Activated CD4-positive, alpha-beta memory T cell treated with anti-CD3 and anti-CD28 coated beads for 36 hours (primary cell): Measurements from ENCODE around the gene TBC1D13. TPM values are rescaled to one million over a fixed set of nuclear protein-coding genes. Genes with fewer than 3 reads are reported as not detected.
"Not testable (repeated sequence)": the region's sequence is repeated elsewhere in the genome, so short reads cannot be mapped to it uniquely, and the experiment has no call there.

Experiments
- CTCF ChIA-PET: fragments of 350-600 bp; sonication (Branson Sonifier 250); formaldehyde crosslinking; loops from one replicate; lab custom pipeline; 2021; ENCODE audit warnings: antibody characterized with exemption, inconsistent platforms; lab: Charles Lee
- POLR2A ChIA-PET: fragments of 350-600 bp; sonication (Branson Sonifier 250); formaldehyde crosslinking; loops from one replicate; lab custom pipeline; 2021; ENCODE audit warnings: antibody characterized with exemption; lab: Charles Lee
- DNase-seq: peaks from one replicate; pipeline ENCODE4 v3.0.0-alpha.2; 2020
- H3K27ac Mint-ChIP-seq: one replicate; pipeline ENCODE4 v1.8.0; 2021; ENCODE audit warnings: mixed read lengths
- H3K27me3 Mint-ChIP-seq: one replicate; pipeline ENCODE4 v1.8.0; 2021; ENCODE audit warnings: mixed read lengths
- H3K36me3 Mint-ChIP-seq: one replicate; pipeline ENCODE4 v1.8.0; 2021; ENCODE audit warnings: mixed read lengths
- H3K4me1 Mint-ChIP-seq: one replicate; pipeline ENCODE4 v1.8.0; 2021; ENCODE audit warnings: low read depth, mixed read lengths
- H3K4me3 Mint-ChIP-seq: one replicate; pipeline ENCODE4 v1.8.0; 2021; ENCODE audit warnings: mild to moderate bottlenecking, mixed read lengths
- H3K9me3 Mint-ChIP-seq: one replicate; pipeline ENCODE4 v1.8.0; 2021; ENCODE audit warnings: mixed read lengths
- intact Hi-C: fragments of 100-400 bp; cut with micrococcal nuclease; formaldehyde crosslinking; loops from one replicate; pipeline ENCODE4 v1.15.1; 2023
- total RNA-seq, 2 experiments: library from RNA; stranded (reverse); gene quantifications; one replicate each; pipeline ENCODE4 v1.2.3, GENCODE V29; 2021

The TBC1D13 gene
- total RNA-seq, 2 experiments from 2014 or later, result 14.6 to 14.9 TPM

DNA sequence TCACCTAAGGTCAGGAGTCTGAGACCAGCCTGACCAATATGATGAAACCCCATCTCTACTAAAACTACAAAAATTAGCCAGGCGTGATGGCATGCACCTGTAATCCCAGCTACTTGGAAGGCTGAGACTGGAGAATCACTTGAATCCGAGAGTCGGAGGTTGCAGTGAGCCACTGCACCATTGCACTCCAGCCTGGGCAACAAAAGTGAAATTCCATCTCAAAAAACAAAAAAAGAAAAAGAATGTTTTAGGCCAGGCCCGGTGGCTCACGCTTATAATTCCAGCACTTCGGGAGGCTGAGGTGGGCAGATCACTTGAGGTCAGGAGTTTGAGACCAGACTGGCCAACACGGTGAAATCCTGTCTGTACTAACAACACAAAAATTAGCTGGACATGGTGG lies 71.4 kb downstream of the TBC1D13 start:
- H3K9me3 Mint-ChIP-seq, H3K4me1 Mint-ChIP-seq, H3K27me3 Mint-ChIP-seq, DNase-seq, intact Hi-C loops, POLR2A ChIA-PET, H3K27ac Mint-ChIP-seq, H3K4me3 Mint-ChIP-seq, H3K36me3 Mint-ChIP-seq: not testable (repeated sequence)
- CTCF ChIA-PET, result interaction anchor here (10.4 kb wide), 1 partner anchor 69 kb away, joined by 184 read pairs; no protein-coding TSS in a partner anchor

Other genes starting within 250 kb of the TBC1D13 start
- 100 to 1,000 TPM; 228 TPM for gene SPTAN1, start 234.7 kb upstream of the TBC1D13 start, total RNA-seq
- 10 to 100 TPM; 44.9 to 45.2 TPM for gene DYNC2I2, start 130.4 kb upstream of the TBC1D13 start, total RNA-seq
- 100 to 1,000 TPM; 578 to 592 TPM for gene SET, start 98.0 kb upstream of the TBC1D13 start, total RNA-seq
- gene PKN3, start 84.8 kb upstream of the TBC1D13 start, total RNA-seq, result 10 to 100 TPM; 10.4 to 11.4 TPM
- gene ZDHHC12, start 63.1 kb upstream of the TBC1D13 start, total RNA-seq, result 10 to 100 TPM; 65.8 to 68.7 TPM
- 10 to 100 TPM; 16.2 to 18.0 TPM for gene ZER1, start 15.3 kb upstream of the TBC1D13 start, total RNA-seq
- 10 to 100 TPM; 13.8 to 14.2 TPM for gene ENDOG, start 31.2 kb downstream of the TBC1D13 start, total RNA-seq
- gene SPOUT1, start 42.5 kb downstream of the TBC1D13 start, total RNA-seq, result 10 to 100 TPM; 89.2 to 94.2 TPM
- 10 to 100 TPM; 15.9 to 18.1 TPM for gene KYAT1, start 94.7 kb downstream of the TBC1D13 start, total RNA-seq
- gene LRRC8A, start 94.9 kb downstream of the TBC1D13 start, total RNA-seq, result 10 to 100 TPM; 18.0 to 18.7 TPM
- under 1 TPM; 0.34 to 0.88 TPM for gene PHYHD1, start 133.7 kb downstream of the TBC1D13 start, total RNA-seq
- gene DOLK, start 160.3 kb downstream of the TBC1D13 start, total RNA-seq, result 1 to 10 TPM; 5.7 to 6.7 TPM
- 100 to 1,000 TPM; 121 to 124 TPM for gene NUP188, start 160.4 kb downstream of the TBC1D13 start, total RNA-seq
- gene SH3GLB2, start 241.1 kb downstream of the TBC1D13 start, total RNA-seq, result 10 to 100 TPM; 59.5 to 62.3 TPM
- gene MIGA2, start 249.4 kb downstream of the TBC1D13 start, total RNA-seq, result 10 to 100 TPM; 26.1 to 26.5 TPM